Gastrocnemius medialis (tissue), 4 donors: ENCODE data around the gene FAM171A1. TPM values are rescaled to one million over a fixed set of nuclear protein-coding genes. Genes with fewer than 3 reads are reported as not detected.
"Not testable (repeated sequence)": the region's sequence is repeated elsewhere in the genome, so short reads cannot be mapped to it uniquely, and the experiment has no call there.

Experiments used
- ATAC-seq, 2 donors: fragments of 150-250 bp; one replicate each; pipeline ENCODE4 v1.9.1; 2016
- DNase-seq, 2 donors: peaks; one replicate each; pipeline ENCODE4 v3.0.0-alpha.2; 2019
- H3K27ac ChIP-seq, 4 donors: fragments of 200-600 bp; sonication (generic); 1 replicate in 1 of 4; 2 replicates in 3 of 4; pipeline ENCODE4 v1.5.1; 2016 to 2018; ENCODE audit warnings: mild to moderate bottlenecking in 2 of 4, moderate library complexity in 1 of 4
- H3K27me3 ChIP-seq, 3 donors: fragments of 200-600 bp; sonication (generic) in 2 of 3; 1 replicate in 1 of 3; 2 replicates in 2 of 3; pipeline versions ENCODE4 v1.5.1 to v1.6.0; 2016 to 2019; ENCODE audit warnings: mild to moderate bottlenecking in 1 of 3, moderate library complexity in 1 of 3
- H3K36me3 ChIP-seq, 2 donors: fragments of 200-600 bp; sonication (generic) in 1 of 2; one replicate each; pipeline ENCODE4 v1.5.1; 2017 to 2018
- H3K4me1 ChIP-seq, 2 donors: fragments of 200-600 bp; sonication (generic) in 1 of 2; one replicate each; pipeline ENCODE4 v1.5.1; 2016 to 2017; ENCODE audit warnings: mild to moderate bottlenecking in 2 of 2
- H3K4me3 ChIP-seq, 4 donors: fragments of 200-600 bp; sonication (generic) in 3 of 4; 1 replicate in 1 of 4; 2 replicates in 3 of 4; pipeline ENCODE4 v1.5.1; 2016 to 2019; ENCODE audit warnings: mild to moderate bottlenecking in 2 of 4
- H3K9me3 ChIP-seq, 3 donors: fragments of 200-600 bp; sonication (generic) in 2 of 3; 1 replicate in 1 of 3; 2 replicates in 2 of 3; pipeline ENCODE4 v1.5.1; 2016 to 2019
- CTCF ChIP-seq, 5 experiments: fragments of 450-650 bp in 3 of 5; fragments of 200-600 bp in 2 of 5; sonication (generic) in 2 of 5; IDR thresholded peaks in 4 of 5; conservative IDR thresholded peaks in 1 of 5; 1 replicate in 4 of 5; 2 replicates in 1 of 5; pipeline ENCODE4 v1.5.1; 2016 to 2019; ENCODE audit warnings: antibody characterized with exemption in 5 of 5, mild to moderate bottlenecking in 3 of 5, moderate library complexity in 3 of 5
- POLR2A ChIP-seq, 2 donors: fragments of 450-650 bp; IDR thresholded peaks; one replicate each; pipeline ENCODE4 v1.6.1; 2017; ENCODE audit warnings: antibody characterized with exemption in 2 of 2, mild to moderate bottlenecking in 2 of 2, moderate library complexity in 2 of 2
- in situ Hi-C, 4 donors: fragments of 200-750 bp; cut with MboI; loops; one replicate each; pipeline versions ENCODE4 v1.15.0 to v1.8.0; 2017; ENCODE audit warnings: low sequenced_read_pairs in 4 of 4
- intact Hi-C: fragments of 100-400 bp; cut with DNase I; formaldehyde crosslinking; loops from one replicate; pipeline ENCODE4 v1.15.1; 2023; ENCODE audit warnings: low total_unique reads
- total RNA-seq, 4 donors: library from RNA; depleted of rRNA; stranded (reverse); fragments of >200 nt; gene quantifications; one replicate each; pipeline versions ENCODE4 v1.1.0 to v1.2.3, GENCODE V29; 2016

The FAM171A1 gene
- total RNA-seq, 4 donors from 2014 or later, result 2.1 to 5.6 (median 4.3) TPM

DNA sequence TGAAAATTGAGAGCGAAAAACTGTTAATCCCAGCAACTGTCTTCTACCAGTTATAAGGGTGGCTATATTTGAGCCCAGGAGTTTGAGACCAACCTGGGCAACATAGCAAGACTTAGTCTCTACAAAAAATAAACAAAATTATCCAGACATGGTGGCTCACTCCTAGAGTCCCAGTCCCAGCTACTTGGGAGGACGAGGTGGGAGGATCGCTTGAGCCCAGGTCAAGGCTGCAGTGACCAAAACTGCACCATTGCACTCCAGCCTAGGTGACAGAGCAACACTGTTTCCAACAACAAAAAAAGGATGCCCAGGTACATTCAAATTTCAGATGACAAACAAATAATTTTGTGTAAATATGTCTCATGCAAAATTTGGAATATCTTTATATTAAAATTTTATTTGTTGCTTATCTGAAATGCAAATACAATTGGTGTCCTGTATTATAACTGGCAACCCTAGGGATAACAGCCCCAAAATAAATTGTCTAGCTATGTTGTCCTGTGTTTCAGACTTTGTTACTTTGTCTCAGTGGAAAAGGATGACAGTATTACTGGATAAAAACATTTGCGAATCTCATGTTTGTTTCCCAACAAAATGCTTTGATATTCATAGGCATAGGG is 26.7 kb downstream of the FAM171A1 start:
- TF ChIP-seq CTCF (IDR thresholded peaks at IDR 0.05 in 4 of 5, conservative IDR thresholded peaks at IDR 0.05 in 1 of 5), result no peak
- TF ChIP-seq POLR2A (IDR thresholded peaks at IDR 0.05), result no peak
- Histone ChIP-seq H3K27me3 (no peaks in the 10 kb centered on the region), H3K4me1 (peaks cover 0 to 4% of the 10 kb centered on the region in 2 donors), H3K27ac (no peak overlapping the region), H3K4me3 (no peak overlapping the region), H3K36me3 (no peaks in the 10 kb centered on the region), H3K9me3 (no peaks in the 10 kb centered on the region)
- intact Hi-C loops, result no loop called here
- in situ Hi-C loops, result no loop called here
- ATAC-seq (no peak), DNase-seq (no peak)

DNA sequence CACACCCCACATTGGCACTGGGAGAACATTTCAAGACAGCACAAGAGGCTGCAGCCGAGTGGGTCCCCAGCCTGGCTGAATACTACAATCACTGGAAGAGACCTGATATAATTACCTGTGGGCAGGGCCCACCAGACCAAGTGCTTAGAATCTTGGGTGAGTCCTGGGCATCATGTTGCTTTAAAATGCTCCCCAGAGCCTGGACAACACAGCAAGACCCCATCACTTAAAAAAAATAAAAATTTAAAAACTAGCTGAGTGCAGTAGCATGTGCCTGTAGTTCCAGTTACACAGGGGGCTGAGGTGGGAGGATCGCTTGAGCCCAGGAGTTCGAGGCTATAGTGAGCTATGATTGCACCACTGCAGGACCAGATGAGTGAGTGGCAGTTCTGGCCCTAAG is 28.1 kb downstream of the FAM171A1 start:
- H3K27me3 ChIP-seq, result no peaks in the 10 kb centered on the region
- DNase-seq (no peak), ATAC-seq (no peak)
- in situ Hi-C loops (no loop called here), intact Hi-C loops (no loop called here)
- TF ChIP-seq CTCF (IDR thresholded peaks at IDR 0.05 in 4 of 5, conservative IDR thresholded peaks at IDR 0.05 in 1 of 5), result no peak
- TF ChIP-seq POLR2A (IDR thresholded peaks at IDR 0.05), result no peak
- no peaks in the 10 kb centered on the region for H3K9me3 ChIP-seq
- H3K4me3 ChIP-seq, result no peak overlapping the region
- H3K27ac ChIP-seq, result no peak overlapping the region
- H3K36me3 ChIP-seq, result no peaks in the 10 kb centered on the region
- H3K4me1 ChIP-seq, result no peaks in the 10 kb centered on the region

DNA sequence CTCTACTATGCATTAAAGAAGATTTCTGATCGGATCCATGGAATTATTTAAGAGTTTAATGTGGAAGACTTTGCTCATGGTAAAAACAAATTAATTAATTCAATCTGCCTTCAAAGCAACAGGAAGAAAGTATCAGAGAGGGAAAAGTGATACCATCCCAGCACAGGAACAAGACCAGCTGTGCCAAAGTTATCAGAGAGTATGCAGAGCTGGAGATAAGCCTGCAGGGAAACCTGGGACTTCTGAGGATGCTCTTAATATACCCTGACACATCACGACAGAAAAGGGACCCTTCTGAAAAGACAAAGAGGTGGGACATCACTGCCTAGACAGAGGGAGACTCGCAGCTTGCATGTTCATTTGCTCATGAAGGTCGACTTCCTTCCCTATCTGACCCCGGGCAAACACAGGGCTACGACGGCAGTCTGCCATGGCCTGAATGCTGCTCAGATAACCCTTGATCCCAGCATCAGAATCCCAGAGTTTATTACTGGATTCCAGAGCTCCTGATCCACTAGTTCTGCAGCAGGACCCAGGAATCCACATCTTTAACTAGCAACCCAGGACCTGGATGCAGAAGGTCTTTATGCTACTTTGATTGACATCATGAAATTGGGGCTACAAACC is 29.5 kb downstream of the FAM171A1 start:
- Histone ChIP-seq H3K27me3 (no peaks in the 10 kb centered on the region), H3K36me3 (no peaks in the 10 kb centered on the region), H3K27ac (no peak overlapping the region), H3K4me3 (no peak overlapping the region), H3K4me1 (no peaks in the 10 kb centered on the region), H3K9me3 (no peaks in the 10 kb centered on the region)
- TF ChIP-seq POLR2A (IDR thresholded peaks at IDR 0.05), result no peak
- TF ChIP-seq CTCF (IDR thresholded peaks at IDR 0.05 in 4 of 5, conservative IDR thresholded peaks at IDR 0.05 in 1 of 5), result no peak
- in situ Hi-C loops, result no loop called here
- intact Hi-C loops, result no loop called here
- DNase-seq (no peak), ATAC-seq (no peak)

DNA sequence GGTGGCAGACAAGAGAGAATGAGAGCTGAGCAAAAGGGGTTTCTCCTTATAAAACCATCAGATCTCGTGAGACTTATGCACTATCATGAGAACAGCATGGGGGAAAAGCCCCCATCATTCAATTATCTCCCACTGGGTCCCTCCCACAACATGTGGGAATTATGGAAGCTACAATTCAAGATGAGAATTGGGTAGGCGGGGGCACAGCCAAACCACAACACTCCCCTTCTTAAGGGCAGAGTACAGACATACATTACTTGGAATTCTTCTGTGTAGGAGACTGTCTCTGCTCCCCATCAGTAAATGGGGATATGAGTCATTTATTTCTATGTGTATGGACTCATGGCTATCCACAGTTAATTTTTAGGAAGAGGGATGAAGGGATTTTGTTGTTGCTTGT is 31.2 kb downstream of the FAM171A1 start:
- peaks cover 0 to 11% of the 10 kb centered on the region in 2 donors for H3K4me1 ChIP-seq
- H3K36me3 ChIP-seq, result no peaks in the 10 kb centered on the region

DNA sequence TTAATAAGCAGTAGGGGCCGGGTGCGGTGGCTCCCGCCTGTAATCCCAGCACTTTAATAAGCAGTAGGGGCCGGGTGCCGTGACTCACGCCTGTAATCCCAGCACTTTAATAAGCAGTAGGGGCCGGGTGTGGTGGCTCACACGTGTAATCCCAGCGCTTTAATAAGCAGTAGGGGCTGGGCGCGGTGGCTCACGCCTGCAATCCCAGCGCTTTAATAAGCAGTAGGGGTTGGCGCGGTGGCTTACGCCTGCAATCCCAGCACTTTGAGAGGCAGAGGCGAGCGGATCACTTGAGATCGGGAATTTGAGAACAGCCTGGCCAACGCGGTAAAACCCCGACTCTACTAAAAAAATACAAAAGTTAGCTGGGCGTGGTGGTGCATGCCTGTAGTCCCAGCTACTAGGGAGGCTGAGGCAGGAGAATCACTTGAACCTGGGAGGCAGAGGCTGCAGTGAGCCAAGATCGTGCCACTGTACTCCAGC is 33.6 kb downstream of the FAM171A1 start:
- H3K4me1 ChIP-seq, result peaks cover 0 to 11% of the 10 kb centered on the region in 2 donors
- in situ Hi-C loops, intact Hi-C loops, H3K27me3 ChIP-seq, H3K4me3 ChIP-seq, H3K9me3 ChIP-seq, H3K36me3 ChIP-seq, ATAC-seq, DNase-seq, H3K27ac ChIP-seq: not testable (repeated sequence)

More for the DNA sequence above, 31.2 kb downstream of the FAM171A1 start:
- Histone ChIP-seq H3K27ac (no peak overlapping the region), H3K4me3 (no peak overlapping the region), H3K27me3 (no peaks in the 10 kb centered on the region), H3K9me3 (no peaks in the 10 kb centered on the region)
- intact Hi-C loops, result no loop called here
- in situ Hi-C loops, result no loop called here
- TF ChIP-seq POLR2A (IDR thresholded peaks at IDR 0.05), result no peak
- TF ChIP-seq CTCF (IDR thresholded peaks at IDR 0.05 in 4 of 5, conservative IDR thresholded peaks at IDR 0.05 in 1 of 5), result no peak
- DNase-seq, result no peak
- ATAC-seq, result no peak
